Midbrain (tissue), 1 donor: Measurements from ENCODE around the gene TATDN2.
A peak's percentile ranks its signal among the peaks of the same experiment; 100 is the strongest.
"Not testable (repeated sequence)": the region's sequence is repeated elsewhere in the genome, so short reads cannot be mapped to it uniquely, and the experiment has no call there.

Source experiments
- DNase-seq: peaks from one replicate; lab custom pipeline; 2025; lab: John Stamatoyannopoulos, UW

TATDN2 gene

GRCh38 chr3:10272476-10272875 is 24.2 kb downstream of the TATDN2 start:
- DNase-seq = not testable (repeated sequence)

GRCh38 chr3:10272977-10273376 is 24.7 kb downstream of the TATDN2 start:
- no peak for DNase-seq

- no peak for DNase-seq
Observed at GRCh38 chr3:10273702-10274305, 25.5 kb downstream of the TATDN2 start.

- no peak for DNase-seq
Observed at GRCh38 chr3:10274601-10275000, 26.3 kb downstream of the TATDN2 start.

GRCh38 chr3:10277115-10277625 is 28.9 kb downstream of the TATDN2 start:
- DNase-seq = no peak

- no peak for DNase-seq
Observed at GRCh38 chr3:10278501-10278900, 30.2 kb downstream of the TATDN2 start.

- no peak for DNase-seq
Observed at GRCh38 chr3:10279384-10280176, 31.3 kb downstream of the TATDN2 start.

- DNase-seq = no peak
Observed at GRCh38 chr3:10280177-10280529, 31.9 kb downstream of the TATDN2 start.

GRCh38 chr3:10280571-10280970 is 32.3 kb downstream of the TATDN2 start:
- DNase-seq = no peak

GRCh38 chr3:10281951-10282350 is 33.7 kb downstream of the TATDN2 start:
- DNase-seq = no peak

- DNase-seq = no peak
Observed at GRCh38 chr3:10283638-10284037, 35.4 kb downstream of the TATDN2 start.

- no peak for DNase-seq
Observed at GRCh38 chr3:10284496-10284895, 36.2 kb downstream of the TATDN2 start.

- no peak for DNase-seq
Observed at GRCh38 chr3:10285272-10286132, 37.2 kb downstream of the TATDN2 start.

- DNase-seq = no peak
Observed at GRCh38 chr3:10286133-10286524, 37.9 kb downstream of the TATDN2 start.

GRCh38 chr3:10286596-10287295 is 38.5 kb downstream of the TATDN2 start:
- peak; percentile 68 for DNase-seq

GRCh38 chr3:10287936-10288574 is 39.8 kb downstream of the TATDN2 start:
- DNase-seq = no peak

GRCh38 chr3:10288575-10288960 is 40.3 kb downstream of the TATDN2 start:
- no peak for DNase-seq

GRCh38 chr3:10289077-10289476 is 40.8 kb downstream of the TATDN2 start:
- DNase-seq = no peak

GRCh38 chr3:10289787-10290355 is 41.6 kb downstream of the TATDN2 start:
- DNase-seq = no peak

- DNase-seq = no peak
Observed at GRCh38 chr3:10290481-10291176, 42.4 kb downstream of the TATDN2 start.
